ENCODE results near the gene RAX. TPM values are rescaled to one million over a fixed set of nuclear protein-coding genes. Genes with fewer than 3 reads are reported as not detected.
A peak's percentile ranks its signal among the peaks of the same experiment; 100 is the strongest.

RAX gene
- total and polyA plus RNA-seq, 2 of the 8 experiments (the other 6 are each of a cell fraction or from before 2014, with no cell fraction given): 0.12 to 0.52 TPM

- Histone ChIP-seq H2BK15ac (ENCODE audit: low read length) (no peak overlapping the region), H3K4me1 (replicated peaks in 1 of 4; ENCODE audit: control insufficient read depth in 3 of 4, insufficient read depth in 4 of 4, low read length in 3 of 4) (peaks cover 0 to 34% (median 23%) of the 10 kb centered on the region in 4 experiments; a peak in 6 of 7 replicates), H4K20me1 (replicated peaks in 1 of 2; ENCODE audit: control insufficient read depth in 1 of 2, insufficient read depth in 2 of 2, low read length in 2 of 2) (peaks cover 3 to 16% of the 10 kb centered on the region in 2 experiments), H3K27me3 (replicated peaks in 1 of 4; ENCODE audit: control insufficient read depth in 3 of 4, extremely low read depth in 1 of 4, insufficient read depth in 3 of 4, low read length in 3 of 4) (peaks cover 53 to 64% (median 63%) of the 10 kb centered on the region in 4 experiments), H3K79me1 (ENCODE audit: low read depth, low read length) (no peaks in the 10 kb centered on the region), H3K27ac (ENCODE audit: low read depth, low read length) (no peak overlapping the region), H2AFZ (ENCODE audit: low read length) (no peak overlapping the region), H2BK20ac (ENCODE audit: low read length) (no peak overlapping the region), H3K79me2 (ENCODE audit: control insufficient read depth in 1 of 2, insufficient read depth in 2 of 2, low read length in 2 of 2) (no peaks in the 10 kb centered on the region), H2BK5ac (ENCODE audit: low read depth, low read length) (no peak overlapping the region), H3K9me3 (ENCODE audit: insufficient read depth in 2 of 2, low read depth in 1 of 2, low read length in 1 of 2) (no peaks in the 10 kb centered on the region), H3K4me2 (ENCODE audit: insufficient read depth in 1 of 2, low read depth in 2 of 2, low read length in 2 of 2) (peak overlapping the region; percentile 77 to 88), H4K5ac (ENCODE audit: insufficient read length, low read depth, low read length) (no peak overlapping the region), H3K9ac (replicated peaks in 1 of 4; ENCODE audit: extremely low read depth in 1 of 4, low read depth in 3 of 4, low read length in 3 of 4) (no peak overlapping the region), H4K8ac (ENCODE audit: extremely low read depth, insufficient read depth, low read length) (no peak overlapping the region), H2BK120ac (replicated peaks; ENCODE audit: low read depth, low read length) (no peak overlapping the region), H4K91ac (replicated peaks; ENCODE audit: insufficient read length, low read length) (no peak overlapping the region), H3K23ac (ENCODE audit: insufficient read length) (no peak overlapping the region), H3K4ac (replicated peaks; ENCODE audit: insufficient read length, low read depth, low read length) (no peak overlapping the region), H3K36me3 (ENCODE audit: control insufficient read depth in 2 of 4, insufficient read depth in 4 of 4, low read length in 3 of 4) (no peaks in the 10 kb centered on the region; a peak in 1 of 8 replicates), H3K23me2 (ENCODE audit: low read depth, low read length) (peaks cover 7% of the 10 kb centered on the region; the same call in 1 of the 2 replicates), H3K18ac (ENCODE audit: extremely low read depth, low read length) (no peak overlapping the region), H2BK12ac (ENCODE audit: low read depth, low read length) (no peak overlapping the region), H3K4me3 (ENCODE audit: extremely low read depth in 1 of 4, insufficient read depth in 2 of 4, low read depth in 3 of 4, low read length in 4 of 4) (peak overlapping the region in 2 of 4 experiments; percentile 10 to 60; a peak in 4 of 8 replicates), H2AK5ac (ENCODE audit: low read depth, low read length) (no peak overlapping the region), H3K56ac (replicated peaks; ENCODE audit: insufficient read length, low read depth, low read length) (no peak overlapping the region), H3K14ac (ENCODE audit: insufficient read length) (no peak overlapping the region)
- no peak for DNase-seq (ENCODE audit: low read depth in 1 of 2, low spot score in 2 of 2)
- ChIA-PET CTCF (ENCODE audit: partially characterized antibody) (interaction anchor here (0.6 to 15.5 kb wide), 12 partner anchors 10 to 615 kb away, joined by 3 to 129 read pairs (median 5); partner anchors contain the start of genes GRP and RAX), POLR2A (ENCODE audit: partially characterized antibody) (interaction anchor here (1.1 to 2.3 kb wide), 4 partner anchors 9 to 637 kb away, joined by 3 to 11 read pairs (median 7); partner anchors contain the start of gene RAX)
- FAIRE-seq: no peak
- no peak for TF ChIP-seq POLR2A (IDR thresholded peaks at IDR 0.05; ENCODE audit: control extremely low read depth in 1 of 2, low read depth in 2 of 2, low read length in 2 of 2)
- 7% methylated on average over 16 of the region's 16 CpGs; no CpG with 5 or more reads in 1 of the 2 experiments for WGBS, 2 experiments (ENCODE audit: extremely low coverage in 1 of 2, insufficient coverage in 1 of 2, insufficient read length in 1 of 2, insufficient replicate concordance in 2 of 2, low coverage in 1 of 2, low lambda C conversion rate in 2 of 2, missing lambda C conversion rate in 1 of 2)
These were observed 9.6 kb downstream of the RAX start for GRCh38 chr18:59263661-59264060.
